ENCODE results near the gene FAM9A.

The FAM9A gene

GRCh38 chrX:8846266-8846665 is 45.1 kb upstream of the FAM9A start:
- TF ChIP-seq, protein P1, sequence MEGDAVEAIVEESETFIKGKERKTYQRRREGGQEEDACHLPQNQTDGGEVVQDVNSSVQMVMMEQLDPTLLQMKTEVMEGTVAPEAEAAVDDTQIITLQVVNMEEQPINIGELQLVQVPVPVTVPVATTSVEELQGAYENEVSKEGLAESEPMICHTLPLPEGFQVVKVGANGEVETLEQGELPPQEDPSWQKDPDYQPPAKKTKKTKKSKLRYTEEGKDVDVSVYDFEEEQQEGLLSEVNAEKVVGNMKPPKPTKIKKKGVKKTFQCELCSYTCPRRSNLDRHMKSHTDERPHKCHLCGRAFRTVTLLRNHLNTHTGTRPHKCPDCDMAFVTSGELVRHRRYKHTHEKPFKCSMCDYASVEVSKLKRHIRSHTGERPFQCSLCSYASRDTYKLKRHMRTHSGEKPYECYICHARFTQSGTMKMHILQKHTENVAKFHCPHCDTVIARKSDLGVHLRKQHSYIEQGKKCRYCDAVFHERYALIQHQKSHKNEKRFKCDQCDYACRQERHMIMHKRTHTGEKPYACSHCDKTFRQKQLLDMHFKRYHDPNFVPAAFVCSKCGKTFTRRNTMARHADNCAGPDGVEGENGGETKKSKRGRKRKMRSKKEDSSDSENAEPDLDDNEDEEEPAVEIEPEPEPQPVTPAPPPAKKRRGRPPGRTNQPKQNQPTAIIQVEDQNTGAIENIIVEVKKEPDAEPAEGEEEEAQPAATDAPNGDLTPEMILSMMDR (conservative IDR thresholded peaks at IDR 0.05; ENCODE audit: low read depth, low read length), result no peak
- H3K4me3 ChIP-seq (ENCODE audit: low read depth, low read length), result no peak overlapping the region
- no peak for DNase-seq (ENCODE audit: low read depth)

DNA sequence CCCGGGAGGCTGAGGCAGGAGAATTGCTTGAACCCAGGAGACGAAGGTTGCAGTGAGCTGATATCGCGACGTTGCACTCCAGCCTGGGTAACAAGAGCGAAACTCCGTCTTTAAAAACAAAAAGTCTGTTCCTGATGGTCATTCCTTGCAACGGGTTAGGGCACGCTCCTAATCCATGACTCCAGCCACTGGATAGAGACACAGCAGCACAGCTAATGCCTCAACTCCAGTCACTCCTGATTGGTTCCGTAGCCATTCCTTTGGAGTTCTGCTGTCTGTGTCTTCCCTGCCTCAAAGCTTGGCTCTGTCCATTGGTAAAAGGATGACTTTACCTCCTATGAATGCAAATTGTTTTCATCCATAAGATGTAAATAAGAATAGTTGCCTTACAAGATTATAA is 44.3 kb upstream of the FAM9A start:
- no peak for DNase-seq (ENCODE audit: low read depth)
- TF ChIP-seq, protein P1 (conservative IDR thresholded peaks at IDR 0.05; ENCODE audit: low read depth, low read length), result no peak
- H3K4me3 ChIP-seq (ENCODE audit: low read depth, low read length), result no peak overlapping the region

GRCh38 chrX:8845060-8845459 is 43.9 kb upstream of the FAM9A start:
- TF ChIP-seq, protein P1 (conservative IDR thresholded peaks at IDR 0.05; ENCODE audit: low read depth, low read length), result peak; percentile 55
- no peak overlapping the region for H3K4me3 ChIP-seq (ENCODE audit: low read depth, low read length)
- peak; percentile 81 for DNase-seq (ENCODE audit: low read depth)

DNA sequence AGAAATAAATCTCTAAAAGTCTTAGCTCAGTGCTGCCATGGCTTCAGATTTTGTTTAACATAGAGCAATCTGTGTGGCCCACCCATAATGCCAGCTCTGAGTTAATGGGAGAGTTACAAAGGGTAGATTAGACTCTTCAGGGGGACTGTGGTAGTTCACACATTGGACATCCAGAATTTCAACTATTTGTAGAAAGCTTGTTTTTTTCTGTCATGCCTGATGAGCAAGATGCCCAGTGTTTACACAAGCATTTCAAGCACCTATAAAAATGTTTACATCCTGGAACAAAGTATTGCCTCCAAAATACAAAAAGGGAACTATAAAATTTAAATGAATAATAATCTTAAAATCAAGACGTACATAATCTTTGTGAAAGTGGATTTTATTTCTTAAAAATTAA is 43.0 kb upstream of the FAM9A start:
- H3K4me3 ChIP-seq (ENCODE audit: low read depth, low read length), result no peak overlapping the region
- TF ChIP-seq, protein P1 (conservative IDR thresholded peaks at IDR 0.05; ENCODE audit: low read depth, low read length), result no peak
- DNase-seq (ENCODE audit: low read depth), result no peak

DNA sequence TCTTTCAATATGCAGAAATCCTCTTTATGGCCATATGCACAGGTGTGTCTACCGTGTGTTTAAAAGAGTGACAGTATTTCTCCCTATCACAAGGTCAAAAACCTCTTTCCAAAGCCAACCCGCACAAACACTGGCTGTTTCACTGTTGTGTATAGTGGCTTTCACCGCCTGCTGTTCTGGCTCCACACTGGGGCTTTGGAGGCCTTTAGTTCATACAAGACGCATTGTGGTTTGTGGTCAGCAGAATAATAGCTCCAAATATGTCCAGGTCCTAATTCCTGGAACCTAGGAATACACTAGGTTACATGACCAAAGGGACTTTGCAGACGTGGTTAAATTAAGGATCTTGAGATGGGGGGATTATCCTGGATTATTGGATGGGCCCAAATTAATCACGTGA is 40.7 kb upstream of the FAM9A start:
- peak; percentile 49 for DNase-seq (ENCODE audit: low read depth)
- TF ChIP-seq, protein P1 (conservative IDR thresholded peaks at IDR 0.05; ENCODE audit: low read depth, low read length), result no peak
- no peak overlapping the region for H3K4me3 ChIP-seq (ENCODE audit: low read depth, low read length)

DNA sequence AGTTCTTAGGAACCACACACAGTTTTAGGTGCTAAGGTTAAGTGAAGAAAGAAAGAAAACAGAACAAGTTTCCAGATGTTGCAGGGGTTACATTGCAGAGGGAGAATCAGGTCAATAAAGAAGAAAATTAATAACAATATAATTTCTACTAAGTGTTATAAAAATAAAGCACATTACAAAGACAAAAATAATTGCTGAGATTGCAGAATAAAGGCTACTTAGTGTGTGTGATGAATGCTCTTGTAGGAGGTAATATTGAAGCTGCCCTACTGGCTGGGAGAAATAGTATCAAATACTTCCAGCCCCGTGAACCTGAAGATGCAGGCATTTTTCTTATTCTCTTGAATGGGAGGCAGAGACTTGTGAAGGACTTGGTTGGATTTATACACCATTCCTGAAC is 33.2 kb upstream of the FAM9A start:
- H3K4me3 ChIP-seq (ENCODE audit: low read depth, low read length), result no peak overlapping the region
- DNase-seq (ENCODE audit: low read depth), result no peak
- TF ChIP-seq, protein P1 (conservative IDR thresholded peaks at IDR 0.05; ENCODE audit: low read depth, low read length), result no peak

- H3K4me3 ChIP-seq (ENCODE audit: low read depth, low read length), result no peak overlapping the region
- TF ChIP-seq, protein P1 (conservative IDR thresholded peaks at IDR 0.05; ENCODE audit: low read depth, low read length), result no peak
- no peak for DNase-seq (ENCODE audit: low read depth)
Observed at GRCh38 chrX:8832582-8833378, 31.6 kb upstream of the FAM9A start.

Data from choroid plexus epithelial cell (primary cell).